CMK (cell line): ENCODE measurements around the gene COBLL1.

Source experiments
- DNase-seq: peaks from one replicate; pipeline ENCODE4 v3.0.0-alpha.2; 2010; ENCODE audit warnings: low read depth

The COBLL1 gene

DNA sequence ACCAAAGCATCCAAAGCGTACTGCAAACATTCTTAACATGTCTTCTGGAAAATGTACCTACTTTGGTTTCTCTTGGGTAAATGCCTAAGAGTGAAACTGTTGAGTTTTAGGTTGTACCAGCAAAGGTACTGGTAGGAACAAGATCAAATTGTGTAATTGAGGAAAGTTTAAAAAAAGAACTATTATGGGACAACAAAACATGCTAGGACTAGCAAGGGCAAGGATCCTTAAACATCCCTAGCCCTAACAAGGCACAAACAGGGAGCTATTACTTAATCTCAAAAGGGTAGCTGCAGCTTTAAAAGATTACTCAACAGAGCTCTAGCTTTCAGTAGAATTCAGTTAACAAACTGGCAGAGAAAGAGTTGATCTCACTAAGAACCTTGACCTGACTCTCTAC lies 164.4 kb downstream of the COBLL1 start:
- no peak for DNase-seq

DNA sequence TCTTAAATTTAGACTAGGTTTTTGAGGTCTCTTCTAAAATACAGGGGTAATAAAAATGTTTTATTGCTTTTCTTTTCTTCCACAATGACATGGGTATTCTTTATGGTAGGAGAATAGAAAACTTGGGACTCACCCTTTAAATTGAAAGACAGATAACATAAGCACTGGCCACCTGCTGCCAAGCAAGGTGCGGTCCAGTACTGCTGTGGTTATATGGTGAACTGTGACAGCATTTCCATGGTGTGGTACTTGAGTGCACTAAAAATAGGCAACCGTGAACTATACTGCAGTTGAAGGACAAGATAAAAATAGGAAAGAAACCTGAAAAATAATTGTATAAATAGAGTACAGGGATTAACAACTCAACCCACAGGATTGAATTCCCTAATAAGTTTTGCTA lies 165.9 kb downstream of the COBLL1 start:
- DNase-seq = no peak

DNA sequence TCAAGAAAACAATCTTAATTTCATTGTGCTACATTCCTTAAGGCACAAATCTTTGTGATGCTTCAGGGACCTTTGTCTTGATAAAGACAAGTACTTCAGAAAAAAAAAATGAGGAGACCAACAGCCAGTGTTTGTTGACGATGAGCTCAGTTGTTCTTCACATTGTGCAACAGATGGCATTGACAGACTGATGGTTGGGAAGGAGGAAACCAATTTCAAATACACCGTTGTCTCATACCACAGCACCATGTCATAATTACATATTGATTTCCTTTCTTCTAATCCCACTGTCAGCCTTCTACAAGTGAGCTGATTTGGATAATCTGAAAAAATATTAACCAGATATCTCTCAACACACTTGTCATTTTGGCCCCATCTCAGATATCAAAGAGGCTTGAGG lies 166.6 kb downstream of the COBLL1 start:
- no peak for DNase-seq

DNA sequence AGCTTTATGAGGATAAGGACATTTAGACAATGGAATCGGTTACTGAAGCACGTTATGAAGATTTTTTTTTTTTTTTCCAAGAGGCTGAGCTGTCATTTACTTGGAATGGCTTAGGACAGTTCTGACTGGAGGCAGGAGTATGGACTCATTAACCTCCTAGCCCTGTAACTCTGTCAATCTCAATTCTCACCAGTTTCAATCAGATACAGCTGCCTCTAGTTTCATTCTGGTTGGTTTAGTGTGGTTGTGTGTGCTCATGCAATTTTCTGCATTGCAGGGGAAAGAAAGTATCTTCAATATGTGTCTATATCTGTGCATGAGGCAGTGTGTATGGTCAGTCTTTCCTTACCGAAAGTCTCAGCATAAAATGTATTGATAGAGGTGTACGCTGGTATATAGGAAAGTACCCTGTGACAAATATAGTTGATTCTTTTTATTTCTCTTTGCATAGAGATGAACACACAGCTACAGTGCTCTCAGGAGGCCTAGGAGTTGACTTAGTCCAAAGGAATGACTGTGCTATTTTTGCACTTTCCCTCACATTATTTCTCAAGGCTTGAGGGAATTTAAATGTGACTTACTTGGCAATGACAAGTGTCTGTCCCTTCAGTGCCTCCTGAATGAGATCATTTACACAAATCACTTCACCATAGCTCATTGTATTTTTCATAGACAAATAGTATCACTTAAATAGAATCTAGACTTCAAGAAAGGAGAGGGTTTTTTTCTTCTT lies 169.8 kb downstream of the COBLL1 start:
- DNase-seq = no peak

DNA sequence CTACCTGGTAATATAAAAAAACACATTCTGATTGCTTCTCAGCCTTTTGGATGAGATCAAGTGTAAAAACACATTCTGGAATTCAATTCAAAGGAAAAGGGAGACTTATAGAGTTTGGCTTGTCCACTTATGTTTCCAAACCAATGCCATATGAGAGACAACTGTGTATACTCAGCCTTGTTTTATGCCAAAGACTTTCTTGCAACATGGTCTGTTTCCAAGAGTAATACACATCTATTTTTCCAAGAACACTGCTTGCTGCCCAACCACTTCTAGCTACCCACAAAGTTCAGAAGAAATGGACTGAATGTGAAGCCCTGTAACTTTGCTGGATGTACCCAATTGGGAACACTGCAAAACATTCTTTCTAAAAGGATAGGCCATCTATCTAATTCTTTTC lies 172.3 kb downstream of the COBLL1 start:
- no peak for DNase-seq

DNA sequence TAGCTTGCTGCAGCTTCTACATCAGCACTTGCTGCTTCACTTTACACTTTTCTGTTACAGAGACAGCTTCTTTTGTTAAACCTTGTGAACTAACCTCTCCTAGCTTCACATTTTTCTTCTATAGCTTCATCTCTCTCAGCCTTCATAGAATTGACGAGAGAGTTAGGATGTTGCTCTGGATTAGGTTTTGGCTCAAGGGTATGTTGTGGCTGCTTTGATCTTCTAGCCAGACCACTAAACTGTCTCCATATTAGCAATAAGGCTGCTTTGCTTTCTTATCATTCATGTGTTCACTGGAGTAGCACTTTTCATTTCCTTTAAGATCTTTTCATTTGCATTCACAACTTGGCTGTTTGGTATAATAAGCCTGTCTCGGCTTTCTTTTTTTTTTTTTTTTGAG lies 174.1 kb downstream of the COBLL1 start:
- no peak for DNase-seq

DNA sequence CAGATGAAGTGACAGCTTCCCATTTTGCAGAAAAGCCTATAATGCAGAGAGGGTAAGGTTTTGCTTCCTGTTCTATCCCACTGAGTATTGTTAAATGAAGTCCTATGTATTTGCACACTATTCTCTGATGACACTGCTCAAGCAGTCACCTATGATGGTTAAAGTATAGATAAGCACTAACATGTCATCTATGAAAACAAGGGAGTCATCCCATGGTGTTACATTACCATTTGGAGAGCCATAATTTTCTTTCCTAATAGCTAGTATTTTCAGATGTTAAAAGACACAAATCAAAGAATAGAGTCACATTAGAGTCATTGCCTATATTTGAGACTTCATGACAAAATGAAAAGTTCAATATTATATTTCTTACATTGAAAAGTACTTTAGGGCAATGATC lies 177.6 kb downstream of the COBLL1 start:
- no peak for DNase-seq

DNA sequence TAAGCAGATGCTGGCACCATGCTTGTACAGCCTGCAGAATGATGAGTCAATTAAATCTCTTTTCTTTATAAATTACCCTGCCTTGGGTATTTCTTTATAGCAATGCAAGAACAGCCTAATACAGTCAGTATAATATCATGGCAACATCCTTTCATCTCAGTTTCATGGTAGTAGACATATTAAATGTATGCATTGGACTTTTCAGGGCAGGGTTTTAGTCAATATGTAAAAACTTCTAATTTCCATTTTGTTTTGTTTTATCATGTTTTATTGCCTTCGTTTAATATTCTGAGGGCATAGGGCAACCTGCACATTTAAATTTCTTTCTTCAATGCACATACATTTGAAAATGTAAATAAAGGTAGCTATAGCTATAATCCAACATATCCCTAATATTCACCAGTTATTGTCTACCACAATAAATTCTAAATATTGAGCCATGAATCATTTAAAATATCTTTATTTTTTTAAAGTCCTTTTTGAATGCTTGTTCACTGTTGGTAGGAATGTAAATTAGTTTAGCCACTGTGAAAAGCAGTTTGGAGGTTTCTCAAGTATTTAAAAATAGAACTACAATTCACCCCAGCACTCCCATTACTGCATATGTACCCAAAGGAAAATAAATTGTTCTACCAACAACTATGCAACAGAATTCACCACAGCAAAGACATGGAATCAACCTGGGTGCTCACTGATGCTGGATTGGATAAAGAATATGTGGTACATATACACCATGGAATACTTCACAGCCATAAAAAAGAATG lies 178.6 kb downstream of the COBLL1 start:
- no peak for DNase-seq

DNA sequence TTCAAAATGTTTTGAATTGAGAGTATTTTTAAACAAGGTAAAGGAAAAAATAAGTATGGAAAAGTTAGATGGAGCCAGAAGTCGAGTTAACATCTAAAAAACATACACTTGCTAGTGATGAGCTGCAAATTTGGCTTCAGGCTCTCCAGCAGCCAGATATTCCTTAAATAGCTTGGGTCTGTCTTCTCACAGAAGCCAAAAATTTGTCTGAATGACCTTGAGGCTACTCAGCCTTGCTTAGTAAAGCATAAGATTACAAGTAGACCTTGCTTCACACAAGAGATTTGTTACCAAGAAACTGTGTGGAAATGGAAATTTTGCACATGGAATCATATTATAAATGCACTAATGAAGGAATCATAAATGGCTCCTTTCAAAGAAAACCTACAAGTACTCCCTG lies 179.6 kb downstream of the COBLL1 start:
- DNase-seq = no peak

DNA sequence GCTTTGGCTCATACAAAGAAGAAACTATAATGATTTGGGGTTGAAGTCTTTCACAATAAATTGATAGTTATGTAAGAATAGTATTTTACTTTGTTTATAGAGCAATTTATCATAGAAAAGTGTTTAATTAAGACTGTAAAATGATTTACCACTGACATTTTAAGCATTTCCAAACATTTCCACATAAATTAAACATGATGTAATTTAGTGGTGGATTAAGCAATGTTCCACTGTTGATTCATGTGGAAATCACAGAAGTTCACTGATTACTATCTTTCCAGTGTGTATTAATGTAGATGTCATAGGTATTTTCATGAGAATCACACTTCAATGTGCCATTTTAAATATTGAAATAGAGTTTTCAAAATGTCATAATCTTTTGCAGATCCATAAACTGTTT lies 180.3 kb downstream of the COBLL1 start:
- DNase-seq = no peak

DNA sequence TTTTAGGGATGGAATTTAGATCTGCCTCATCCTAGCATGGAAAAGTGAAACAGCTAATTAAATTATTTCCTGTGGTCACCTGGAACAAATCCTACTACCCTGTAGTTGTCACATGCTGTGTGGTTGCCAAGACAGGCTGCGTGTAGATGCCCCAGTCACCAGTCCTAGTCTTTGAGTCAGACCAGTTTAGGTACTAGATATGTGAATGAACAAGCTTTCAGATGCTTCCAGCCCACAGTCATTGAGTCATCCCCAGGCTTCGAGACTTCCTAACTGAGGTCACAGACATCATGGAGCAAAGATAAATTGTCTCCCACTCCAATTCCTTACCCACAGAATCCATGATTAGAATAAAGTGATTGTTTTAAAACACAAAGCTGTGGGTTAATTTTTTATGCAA lies 184.5 kb downstream of the COBLL1 start:
- no peak for DNase-seq

DNA sequence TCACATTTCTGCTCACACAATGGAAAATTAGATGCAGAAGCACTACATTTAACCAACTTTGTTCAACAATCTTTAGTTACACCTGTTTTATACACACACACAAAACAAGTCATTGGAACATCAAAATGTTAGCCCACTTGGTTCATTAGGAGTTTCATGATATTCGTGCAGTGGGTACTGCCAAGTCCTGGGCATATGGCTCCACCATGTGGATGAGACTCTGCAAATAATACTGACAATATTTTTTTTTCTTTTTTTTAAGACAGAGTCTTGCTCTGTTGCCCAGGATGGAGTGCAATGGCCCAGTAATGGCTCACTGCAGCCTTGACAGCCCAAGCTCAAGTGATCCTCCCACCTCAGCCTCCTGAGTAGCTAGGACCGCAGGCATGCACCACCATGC lies 185.9 kb downstream of the COBLL1 start:
- no peak for DNase-seq

DNA sequence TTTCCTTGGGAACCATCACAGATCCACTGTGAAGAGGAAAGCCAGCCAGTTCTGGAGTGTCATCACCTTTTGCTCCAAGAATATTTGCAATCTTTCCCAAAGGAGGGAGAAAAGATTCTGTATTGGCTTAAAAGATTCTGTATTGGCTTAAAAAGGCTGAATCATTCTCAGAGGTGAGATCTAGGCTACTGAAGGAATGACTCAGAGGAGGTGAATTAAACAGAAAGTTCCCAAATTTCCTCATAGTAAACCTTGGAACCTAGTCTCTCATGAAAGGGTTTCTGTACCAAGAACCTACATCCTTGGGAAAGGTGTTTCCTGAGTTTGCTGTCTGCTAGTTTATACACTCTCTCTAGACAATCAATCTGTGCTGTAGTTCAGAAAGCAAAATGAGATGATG lies 186.3 kb downstream of the COBLL1 start:
- DNase-seq = no peak

DNA sequence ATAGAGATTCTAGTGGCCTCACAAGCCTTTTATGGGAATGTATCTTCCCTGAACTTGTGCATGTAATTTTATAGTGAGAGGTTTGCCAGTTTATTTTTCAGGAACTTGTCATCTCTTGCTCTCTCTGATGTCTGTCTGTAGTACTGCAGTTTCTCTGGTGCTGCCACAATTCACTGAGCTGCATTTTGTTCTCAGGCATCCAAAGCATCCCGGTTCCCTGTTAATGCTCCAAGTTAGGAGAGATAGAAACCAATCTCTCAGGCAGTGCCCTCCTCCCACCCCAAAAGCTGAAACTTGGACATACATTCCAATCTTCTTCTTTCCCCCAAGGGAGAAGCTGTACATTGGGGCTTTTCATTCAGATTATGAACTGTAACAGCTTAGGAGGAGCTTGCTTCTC lies 190.3 kb downstream of the COBLL1 start:
- no peak for DNase-seq

DNA sequence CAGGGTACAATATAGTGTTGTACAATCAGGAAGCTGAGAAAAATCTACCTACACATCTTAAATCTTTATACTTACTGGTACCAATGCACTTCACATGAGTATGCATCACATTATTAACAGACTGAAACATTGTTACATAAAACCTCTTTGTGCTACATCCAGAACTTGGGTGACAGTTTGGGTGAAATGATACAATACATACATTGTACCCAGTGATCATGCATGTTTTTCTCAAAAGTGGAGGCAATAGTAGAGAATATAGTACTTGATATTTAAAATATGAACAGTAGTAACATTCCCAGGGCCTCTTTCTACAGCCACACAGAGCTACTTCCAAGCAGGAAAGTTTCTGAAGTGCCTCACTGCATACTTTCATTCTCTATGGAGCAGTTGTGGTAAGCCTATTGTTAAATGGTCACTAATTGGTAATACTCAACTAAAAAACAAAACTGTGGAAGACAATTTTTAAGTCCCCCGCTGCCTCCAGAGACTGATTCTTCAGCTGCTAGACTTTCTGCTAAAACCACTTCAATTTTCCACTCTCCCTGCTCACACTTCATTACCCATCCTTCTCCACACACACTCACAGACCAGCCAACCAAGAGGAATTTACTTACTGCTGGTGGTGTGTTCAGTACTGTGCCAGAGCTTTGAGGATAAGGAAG lies 197.5 kb downstream of the COBLL1 start:
- no peak for DNase-seq

DNA sequence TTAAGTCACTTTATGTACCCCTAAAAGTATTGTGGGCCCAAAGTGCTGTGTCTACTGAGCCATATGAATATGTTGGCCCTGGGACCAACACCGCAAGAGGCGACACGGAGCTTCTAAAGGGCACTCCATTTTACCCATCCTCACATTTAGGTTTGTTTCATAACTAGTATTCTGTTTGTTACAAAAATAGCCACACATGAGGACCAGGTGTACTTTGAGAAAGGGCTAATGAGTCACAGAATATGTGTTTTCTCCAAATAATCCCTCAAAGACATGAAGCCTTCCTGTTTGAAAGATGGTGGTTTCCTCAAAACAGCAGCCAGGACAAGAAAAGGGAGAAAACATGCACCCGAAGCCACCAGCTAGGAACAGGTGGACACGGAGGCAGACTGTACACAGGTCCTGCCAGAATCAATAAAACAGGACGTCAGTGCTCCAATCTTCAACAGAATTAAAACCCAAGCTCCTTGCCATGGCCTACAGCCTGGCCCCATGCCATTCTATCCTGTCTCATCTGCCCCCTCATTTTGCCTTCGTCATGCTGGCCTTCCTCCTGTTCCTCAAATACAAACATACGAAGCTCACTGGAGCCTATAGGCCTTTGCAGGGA lies 198.6 kb downstream of the COBLL1 start:
- DNase-seq = no peak

DNA sequence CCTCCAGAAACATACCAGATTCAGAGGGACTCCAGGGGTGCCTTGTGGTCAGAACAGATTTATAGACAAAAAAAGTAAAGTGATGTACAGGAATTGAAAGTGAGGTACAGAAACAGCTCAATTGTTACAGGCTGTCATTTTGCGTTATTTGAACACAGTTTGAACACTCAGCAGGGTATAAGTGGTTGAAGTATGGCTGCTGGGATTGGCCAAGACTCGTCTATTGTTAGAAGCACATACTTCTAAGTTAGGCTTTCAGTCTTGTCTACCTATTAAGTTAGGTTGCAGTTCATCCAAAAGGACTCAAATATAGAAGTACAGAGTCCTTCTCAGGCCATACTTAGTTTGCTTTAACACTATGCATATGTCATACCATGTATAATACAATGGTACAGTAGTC lies 199.4 kb downstream of the COBLL1 start:
- DNase-seq = no peak
